Vagina (tissue), 2 donors: ENCODE results near the gene ASCC3. TPM values are rescaled to one million over a fixed set of nuclear protein-coding genes. Genes with fewer than 3 reads are reported as not detected.

Experiments
- DNase-seq, 2 donors: peaks; one replicate each; pipeline ENCODE4 v3.0.0-alpha.2; 2017; ENCODE audit errors: extremely low spot score in 2 of 2
- H3K27ac ChIP-seq: fragments of 200-600 bp; sonication (generic); one replicate; pipeline ENCODE4 v1.5.1; 2019
- H3K27me3 ChIP-seq: fragments of 200-600 bp; sonication (generic); one replicate; pipeline ENCODE4 v1.5.1; 2019
- H3K36me3 ChIP-seq, 2 donors: fragments of 200-600 bp; sonication (generic); one replicate each; pipeline ENCODE4 v1.5.1; 2017 to 2019
- H3K4me1 ChIP-seq: fragments of 200-600 bp; sonication (generic); one replicate; pipeline ENCODE4 v1.5.1; 2019
- H3K4me3 ChIP-seq, 2 donors: fragments of 200-600 bp; sonication (generic); 1 replicate in 1 of 2; 2 replicates in 1 of 2; pipeline ENCODE4 v1.5.1; 2016 to 2019
- H3K9me3 ChIP-seq: fragments of 200-600 bp; sonication (generic); one replicate; pipeline ENCODE4 v1.5.1; 2019
- POLR2A ChIP-seq, 2 donors: fragments of 450-650 bp; IDR thresholded peaks; one replicate each; pipeline ENCODE4 v1.6.1; 2017; ENCODE audit warnings: antibody characterized with exemption in 2 of 2, mild to moderate bottlenecking in 2 of 2, moderate library complexity in 2 of 2
- POLR2AphosphoS5 ChIP-seq, 2 donors: sonication (generic); formaldehyde crosslinking; IDR thresholded peaks; one replicate each; pipeline ENCODE4 v1.9.0; 2017; ENCODE audit warnings: antibody characterized with exemption in 2 of 2, mild to moderate bottlenecking in 2 of 2, low read depth in 1 of 2; ENCODE audit not compliant: insufficient read depth in 1 of 2
- intact Hi-C: fragments of 100-400 bp; cut with DNase I; formaldehyde crosslinking; loops from one replicate; pipeline ENCODE4 v1.15.1; 2023
- total RNA-seq: library from RNA; depleted of rRNA; stranded (reverse); fragments of >200 nt; gene quantifications from one replicate; pipeline ENCODE4 v1.2.3, GENCODE V29; 2016
- TF ChIP-seq, protein P1 (sequence below), 3 experiments: fragments of 450-650 bp in 2 of 3; fragments of 200-600 bp in 1 of 3; sonication (generic) in 1 of 3; IDR thresholded peaks; one replicate each; pipeline ENCODE4 v1.5.1; 2017 to 2019; ENCODE audit warnings: antibody characterized with exemption in 3 of 3, mild to moderate bottlenecking in 2 of 3, moderate library complexity in 2 of 3

ASCC3 gene
- total RNA-seq, 1 donor from 2014 or later, result 44.7 TPM

GRCh38 chr6:100701728-100702127, 179.4 kb downstream of the ASCC3 start:
- Histone ChIP-seq H3K36me3 (peaks cover 0 to 11% of the 10 kb centered on the region in 2 donors), H3K27me3 (no peaks in the 10 kb centered on the region), H3K27ac (no peak overlapping the region), H3K4me1 (no peaks in the 10 kb centered on the region), H3K4me3 (no peak overlapping the region), H3K9me3 (no peaks in the 10 kb centered on the region)
- DNase-seq, result no peak
- TF ChIP-seq POLR2A (IDR thresholded peaks at IDR 0.05), result no peak
- TF ChIP-seq POLR2AphosphoS5 (IDR thresholded peaks at IDR 0.05; ENCODE audit: insufficient read depth in 1 of 2, low read depth in 1 of 2), result no peak
- TF ChIP-seq, protein P1, sequence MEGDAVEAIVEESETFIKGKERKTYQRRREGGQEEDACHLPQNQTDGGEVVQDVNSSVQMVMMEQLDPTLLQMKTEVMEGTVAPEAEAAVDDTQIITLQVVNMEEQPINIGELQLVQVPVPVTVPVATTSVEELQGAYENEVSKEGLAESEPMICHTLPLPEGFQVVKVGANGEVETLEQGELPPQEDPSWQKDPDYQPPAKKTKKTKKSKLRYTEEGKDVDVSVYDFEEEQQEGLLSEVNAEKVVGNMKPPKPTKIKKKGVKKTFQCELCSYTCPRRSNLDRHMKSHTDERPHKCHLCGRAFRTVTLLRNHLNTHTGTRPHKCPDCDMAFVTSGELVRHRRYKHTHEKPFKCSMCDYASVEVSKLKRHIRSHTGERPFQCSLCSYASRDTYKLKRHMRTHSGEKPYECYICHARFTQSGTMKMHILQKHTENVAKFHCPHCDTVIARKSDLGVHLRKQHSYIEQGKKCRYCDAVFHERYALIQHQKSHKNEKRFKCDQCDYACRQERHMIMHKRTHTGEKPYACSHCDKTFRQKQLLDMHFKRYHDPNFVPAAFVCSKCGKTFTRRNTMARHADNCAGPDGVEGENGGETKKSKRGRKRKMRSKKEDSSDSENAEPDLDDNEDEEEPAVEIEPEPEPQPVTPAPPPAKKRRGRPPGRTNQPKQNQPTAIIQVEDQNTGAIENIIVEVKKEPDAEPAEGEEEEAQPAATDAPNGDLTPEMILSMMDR (IDR thresholded peaks at IDR 0.05), result no peak
- intact Hi-C loops, result no loop called here

DNA sequence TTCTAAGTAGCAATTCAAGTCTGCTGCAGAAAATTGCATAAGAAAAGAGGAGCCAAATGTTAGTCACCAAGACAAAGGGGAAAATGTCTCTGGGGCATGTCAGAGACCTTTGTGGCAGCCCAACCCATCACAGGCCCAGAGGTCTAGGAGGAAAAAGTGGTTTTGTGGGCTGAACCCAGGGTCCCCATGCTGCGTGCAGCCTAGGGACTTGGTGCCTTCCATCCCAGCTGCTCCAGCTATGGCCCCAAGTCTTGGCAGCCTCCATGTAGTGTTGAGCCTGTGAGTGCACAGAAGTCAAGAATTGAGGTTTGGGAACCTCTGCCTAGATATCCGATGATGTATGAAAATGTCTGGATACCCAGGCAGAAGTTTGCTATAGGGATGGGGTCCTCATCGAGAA, 181.1 kb downstream of the ASCC3 start:
- intact Hi-C loops, result no loop called here
- H3K27me3 ChIP-seq, result no peaks in the 10 kb centered on the region
- DNase-seq, result no peak
- TF ChIP-seq POLR2AphosphoS5 (IDR thresholded peaks at IDR 0.05; ENCODE audit: insufficient read depth in 1 of 2, low read depth in 1 of 2), result no peak
- TF ChIP-seq, protein P1 (IDR thresholded peaks at IDR 0.05), result no peak
- TF ChIP-seq POLR2A (IDR thresholded peaks at IDR 0.05), result no peak
- H3K4me3 ChIP-seq, result no peak overlapping the region
- H3K4me1 ChIP-seq, result no peaks in the 10 kb centered on the region
- H3K27ac ChIP-seq, result no peak overlapping the region
- peaks cover 0 to 11% of the 10 kb centered on the region in 2 donors for H3K36me3 ChIP-seq
- no peaks in the 10 kb centered on the region for H3K9me3 ChIP-seq

GRCh38 chr6:100695445-100695844, 185.7 kb downstream of the ASCC3 start:
- Histone ChIP-seq H3K27ac (no peak overlapping the region), H3K27me3 (no peaks in the 10 kb centered on the region), H3K4me1 (no peaks in the 10 kb centered on the region), H3K4me3 (no peak overlapping the region), H3K36me3 (no peaks in the 10 kb centered on the region), H3K9me3 (no peaks in the 10 kb centered on the region)
- no peak for TF ChIP-seq POLR2A (IDR thresholded peaks at IDR 0.05)
- TF ChIP-seq POLR2AphosphoS5 (IDR thresholded peaks at IDR 0.05; ENCODE audit: insufficient read depth in 1 of 2, low read depth in 1 of 2), result no peak
- DNase-seq, result no peak
- intact Hi-C loops, result no loop called here

DNA sequence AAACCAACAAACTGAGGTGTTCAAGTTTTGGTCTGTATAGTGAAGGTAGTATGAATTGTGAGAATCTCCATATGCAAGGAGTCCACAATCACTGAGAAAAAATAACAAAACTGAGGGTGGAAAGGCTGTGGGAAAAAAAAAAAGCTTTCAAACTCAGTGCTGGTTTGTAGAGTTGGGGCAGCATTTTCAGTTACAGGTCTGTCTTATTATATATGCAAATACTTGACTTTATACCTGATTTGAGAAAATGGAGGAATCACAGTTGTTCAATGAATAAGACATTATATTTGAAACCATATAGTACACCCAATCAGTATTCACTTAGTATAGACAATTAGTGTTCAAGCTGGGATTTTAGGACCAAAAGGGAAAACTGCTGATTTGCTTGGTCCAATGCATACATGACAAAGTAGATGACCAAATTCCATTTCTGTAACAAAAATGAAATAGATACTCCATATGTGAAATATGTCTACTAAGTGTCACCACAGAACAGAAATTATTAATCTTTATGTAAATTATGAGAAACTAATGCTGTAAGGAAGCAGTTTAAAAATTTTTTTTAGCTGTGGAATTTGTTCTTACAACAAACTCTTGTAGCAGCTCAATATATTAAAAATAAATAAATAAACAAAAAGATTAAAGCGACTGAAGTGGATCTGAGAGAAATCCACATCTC, 187.7 kb downstream of the ASCC3 start:
- no peak overlapping the region for H3K4me3 ChIP-seq
- TF ChIP-seq, protein P1 (IDR thresholded peaks at IDR 0.05), result no peak
- no peak for TF ChIP-seq POLR2AphosphoS5 (IDR thresholded peaks at IDR 0.05; ENCODE audit: insufficient read depth in 1 of 2, low read depth in 1 of 2)
- no peak for TF ChIP-seq POLR2A (IDR thresholded peaks at IDR 0.05)
- H3K27me3 ChIP-seq, result no peaks in the 10 kb centered on the region

GRCh38 chr6:100691972-100692371, 189.2 kb downstream of the ASCC3 start:
- intact Hi-C loops, result no loop called here
- H3K4me1 ChIP-seq, result no peaks in the 10 kb centered on the region
- TF ChIP-seq POLR2AphosphoS5 (IDR thresholded peaks at IDR 0.05; ENCODE audit: insufficient read depth in 1 of 2, low read depth in 1 of 2) (no peak), POLR2A (IDR thresholded peaks at IDR 0.05) (no peak)
- TF ChIP-seq, protein P1 (IDR thresholded peaks at IDR 0.05), result no peak

More for the DNA sequence above, 187.7 kb downstream of the ASCC3 start:
- intact Hi-C loops, result no loop called here
- no peak for DNase-seq
- Histone ChIP-seq H3K4me1 (no peaks in the 10 kb centered on the region), H3K9me3 (no peaks in the 10 kb centered on the region), H3K27ac (no peak overlapping the region), H3K36me3 (no peaks in the 10 kb centered on the region)

More at GRCh38 chr6:100691972-100692371, 189.2 kb downstream of the ASCC3 start:
- DNase-seq, result no peak
- no peak overlapping the region for H3K4me3 ChIP-seq
- H3K9me3 ChIP-seq, result no peaks in the 10 kb centered on the region
- H3K36me3 ChIP-seq, result no peaks in the 10 kb centered on the region
- H3K27me3 ChIP-seq, result no peaks in the 10 kb centered on the region
- no peak overlapping the region for H3K27ac ChIP-seq
